ENCODE measurements around the gene UNC13B. TPM values are rescaled to one million over a fixed set of nuclear protein-coding genes. Genes with fewer than 3 reads are reported as not detected.

Gene UNC13B
- total RNA-seq, 2 experiments from 2014 or later, result 2.7 to 4.0 TPM

DNA sequence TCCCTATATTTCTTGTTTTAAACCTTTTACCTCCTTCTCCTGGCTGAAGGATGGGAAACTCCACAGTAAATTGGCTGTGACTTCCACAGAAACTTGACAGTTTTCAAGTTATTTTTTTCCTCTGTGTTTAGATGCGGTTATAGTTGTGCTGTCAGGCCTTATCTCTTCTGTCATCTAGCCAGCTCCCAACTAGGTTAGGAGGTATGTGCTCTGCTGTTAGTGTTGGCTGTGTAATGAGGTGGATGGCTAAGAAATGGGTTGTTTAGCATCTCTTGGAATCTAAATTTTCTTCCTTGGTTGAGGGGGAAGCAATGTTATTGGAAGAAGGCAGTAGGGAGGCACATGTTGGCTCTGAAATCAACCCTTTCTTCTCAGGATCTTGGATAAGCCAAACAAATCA, 178.2 kb downstream of the UNC13B start:
- Mint-ChIP-seq H3K27ac (no peak overlapping the region), H3K4me3 (no peak overlapping the region), H3K4me1 (no peaks in the 10 kb centered on the region), H3K9me3 (ENCODE audit: low read depth) (no peaks in the 10 kb centered on the region), H3K27me3 (no peaks in the 10 kb centered on the region), H3K36me3 (ENCODE audit: low read depth) (no peaks in the 10 kb centered on the region)
- intact Hi-C loops (cut with DNase I, micrococcal nuclease), result no loop called here
- ATAC-seq (no peak), DNase-seq (no peak)
- ChIA-PET POLR2A (no interaction called here), CTCF (no interaction called here)

DNA sequence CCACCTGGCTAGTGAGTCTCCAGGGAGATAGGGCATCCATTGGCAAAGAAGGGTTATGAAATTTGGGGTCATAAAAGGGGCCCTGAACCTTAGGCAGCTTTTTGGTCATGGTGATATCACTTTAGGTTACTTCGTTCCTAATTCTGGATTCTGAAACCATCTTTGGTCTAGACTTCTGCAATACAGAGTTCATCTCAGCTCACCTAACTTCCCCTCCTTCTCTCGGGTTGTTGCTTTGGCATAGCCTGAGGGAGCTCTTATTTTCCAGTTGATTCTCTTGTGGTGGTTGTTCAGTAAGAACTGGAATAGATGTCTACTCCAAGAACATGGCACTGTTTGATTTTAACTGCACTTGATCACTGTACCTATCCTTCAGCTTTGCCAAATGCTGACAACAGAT, 179.2 kb downstream of the UNC13B start:
- DNase-seq (no peak), ATAC-seq (no peak)
- H3K9me3 Mint-ChIP-seq (ENCODE audit: low read depth), result no peaks in the 10 kb centered on the region
- no peaks in the 10 kb centered on the region for H3K27me3 Mint-ChIP-seq
- POLR2A ChIA-PET, result no interaction called here
- no peaks in the 10 kb centered on the region for H3K4me1 Mint-ChIP-seq
- no peak overlapping the region for H3K27ac Mint-ChIP-seq
- CTCF ChIA-PET, result interaction anchor here (0.7 to 1.1 kb wide), 4 partner anchors 13 to 82 kb away, joined by 3 to 4 read pairs (median 3); no protein-coding TSS in a partner anchor
- H3K36me3 Mint-ChIP-seq (ENCODE audit: low read depth), result no peaks in the 10 kb centered on the region
- H3K4me3 Mint-ChIP-seq, result no peak overlapping the region
- intact Hi-C loops (cut with DNase I, micrococcal nuclease), result no loop called here

DNA sequence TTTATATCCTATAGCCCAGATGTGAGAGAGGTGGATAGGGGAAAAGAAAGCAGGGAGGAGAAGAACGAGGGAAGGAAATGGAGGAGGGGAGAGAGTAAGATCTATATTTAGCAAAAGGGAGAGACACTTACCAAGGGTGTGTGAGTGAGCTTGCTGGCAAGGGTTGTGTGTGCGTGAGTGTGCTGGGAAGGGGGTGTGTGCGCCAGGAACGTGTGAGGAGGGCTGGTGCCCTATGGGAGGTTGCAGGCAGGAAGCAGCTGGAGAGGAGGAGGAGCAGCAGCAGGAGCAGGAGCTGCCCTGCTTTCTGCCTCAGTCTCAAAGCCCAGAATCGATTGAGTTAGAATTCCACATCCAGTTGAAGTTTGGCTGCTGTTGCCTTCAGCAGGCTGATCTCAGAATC, 179.8 kb downstream of the UNC13B start:
- ChIA-PET POLR2A (no interaction called here), CTCF (interaction anchor here (0.7 to 1.1 kb wide), 2 partner anchors 12 to 83 kb away, joined by 3 to 4 read pairs; no protein-coding TSS in a partner anchor)
- Mint-ChIP-seq H3K27ac (no peak overlapping the region), H3K36me3 (ENCODE audit: low read depth) (no peaks in the 10 kb centered on the region), H3K4me3 (no peak overlapping the region), H3K4me1 (no peaks in the 10 kb centered on the region), H3K9me3 (ENCODE audit: low read depth) (no peaks in the 10 kb centered on the region), H3K27me3 (no peaks in the 10 kb centered on the region)
- ATAC-seq (no peak), DNase-seq (no peak)
- intact Hi-C loops (cut with DNase I, micrococcal nuclease), result no loop called here

- Mint-ChIP-seq H3K9me3 (ENCODE audit: low read depth) (no peaks in the 10 kb centered on the region), H3K27ac (no peak overlapping the region), H3K36me3 (ENCODE audit: low read depth) (no peaks in the 10 kb centered on the region), H3K4me1 (no peaks in the 10 kb centered on the region), H3K4me3 (no peak overlapping the region), H3K27me3 (no peaks in the 10 kb centered on the region)
- POLR2A ChIA-PET, result no interaction called here
- DNase-seq (no peak), ATAC-seq (no peak)
- intact Hi-C loops (cut with DNase I, micrococcal nuclease), result no loop called here
- CTCF ChIA-PET, result interaction anchor here (1.1 kb wide), 1 partner anchor 12 kb away, joined by 4 read pairs; no protein-coding TSS in a partner anchor
These were observed 180.6 kb downstream of the UNC13B start for GRCh38 chr9:35342221-35342958.

- H3K27ac Mint-ChIP-seq, result no peak overlapping the region
- ChIA-PET CTCF (no interaction called here), POLR2A (no interaction called here)
- no peaks in the 10 kb centered on the region for H3K36me3 Mint-ChIP-seq (ENCODE audit: low read depth)
- ATAC-seq (no peak), DNase-seq (no peak)
- intact Hi-C loops (cut with DNase I, micrococcal nuclease), result no loop called here
- H3K9me3 Mint-ChIP-seq (ENCODE audit: low read depth), result no peaks in the 10 kb centered on the region
- H3K4me3 Mint-ChIP-seq, result no peak overlapping the region
- H3K4me1 Mint-ChIP-seq, result no peaks in the 10 kb centered on the region
- no peaks in the 10 kb centered on the region for H3K27me3 Mint-ChIP-seq
These were observed 186.3 kb downstream of the UNC13B start for GRCh38 chr9:35348109-35348508.

DNA sequence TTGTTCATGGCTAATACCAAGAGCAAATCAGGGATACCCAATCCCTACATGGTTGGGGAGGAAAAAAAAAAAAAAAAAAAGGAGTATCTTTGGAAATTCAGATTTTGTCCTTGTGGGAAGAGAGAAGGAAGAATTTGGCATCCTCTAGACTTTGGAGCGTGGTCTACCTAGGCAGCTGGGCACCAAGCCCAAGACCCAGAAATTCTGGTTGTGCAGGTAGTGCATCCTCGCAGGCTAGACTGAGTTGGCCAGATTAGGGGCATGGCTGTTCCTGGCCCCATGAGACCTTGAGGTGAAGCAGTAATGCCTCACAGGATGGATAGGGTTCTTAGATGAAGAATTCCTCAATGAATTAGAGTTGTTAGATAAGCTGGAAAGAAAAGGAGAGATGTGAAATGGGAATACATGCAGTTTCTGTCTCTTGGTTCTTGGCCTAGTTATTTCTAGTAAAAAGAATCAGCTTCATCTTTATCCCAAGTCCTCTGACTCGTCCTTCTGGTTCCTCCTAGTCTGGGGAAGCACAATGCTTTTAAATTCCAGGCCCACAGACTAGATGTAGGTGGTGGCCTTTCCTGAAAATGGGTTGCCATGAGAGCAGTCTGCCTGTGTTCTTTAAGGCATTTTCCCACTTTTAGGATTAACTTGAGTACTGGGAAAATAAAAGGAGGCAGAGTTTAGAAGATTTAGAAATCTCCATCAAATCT, 187.6 kb downstream of the UNC13B start:
- CTCF ChIA-PET, result interaction anchor here (1.2 kb wide), 1 partner anchor 232 kb away, joined by 4 read pairs; no protein-coding TSS in a partner anchor
- no peak for DNase-seq
- ATAC-seq, result no peak
- no peaks in the 10 kb centered on the region for H3K9me3 Mint-ChIP-seq (ENCODE audit: low read depth)
- H3K36me3 Mint-ChIP-seq (ENCODE audit: low read depth), result no peaks in the 10 kb centered on the region
- POLR2A ChIA-PET, result no interaction called here
- no peak overlapping the region for H3K4me3 Mint-ChIP-seq
- H3K4me1 Mint-ChIP-seq, result no peaks in the 10 kb centered on the region
- H3K27me3 Mint-ChIP-seq, result no peaks in the 10 kb centered on the region
- intact Hi-C loops (cut with DNase I, micrococcal nuclease), result no loop called here
- H3K27ac Mint-ChIP-seq, result no peak overlapping the region

DNA sequence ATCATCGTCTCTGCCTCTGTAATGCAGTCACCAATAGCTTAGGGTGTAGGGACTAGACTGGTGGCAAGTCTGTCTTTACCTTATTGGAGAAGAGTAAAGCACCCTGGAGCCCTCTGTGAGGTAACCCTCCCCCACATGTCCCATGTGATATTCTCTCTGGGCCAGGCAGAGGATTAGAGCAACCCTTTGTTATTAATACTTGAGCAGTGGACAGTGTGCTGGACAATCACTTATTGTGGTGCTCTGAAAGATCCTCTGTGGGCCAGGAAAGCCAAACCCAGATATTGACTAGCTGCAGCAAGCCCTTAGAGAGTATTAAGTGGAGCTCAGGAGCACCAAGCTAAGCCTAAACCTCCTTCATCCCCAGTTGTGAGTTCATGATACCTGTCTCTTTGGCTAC, 188.4 kb downstream of the UNC13B start:
- ChIA-PET CTCF (no interaction called here), POLR2A (no interaction called here)
- no peak for DNase-seq
- Mint-ChIP-seq H3K4me3 (no peak overlapping the region), H3K27me3 (no peaks in the 10 kb centered on the region), H3K36me3 (ENCODE audit: low read depth) (no peaks in the 10 kb centered on the region), H3K27ac (no peak overlapping the region), H3K4me1 (no peaks in the 10 kb centered on the region), H3K9me3 (ENCODE audit: low read depth) (no peaks in the 10 kb centered on the region)
- intact Hi-C loops (cut with DNase I, micrococcal nuclease), result no loop called here
- no peak for ATAC-seq

GRCh38 chr9:35350827-35351549, 189.2 kb downstream of the UNC13B start:
- H3K27ac Mint-ChIP-seq, result no peak overlapping the region
- H3K9me3 Mint-ChIP-seq (ENCODE audit: low read depth), result no peaks in the 10 kb centered on the region
- H3K36me3 Mint-ChIP-seq (ENCODE audit: low read depth), result no peaks in the 10 kb centered on the region
- no peak for DNase-seq
- H3K27me3 Mint-ChIP-seq, result no peaks in the 10 kb centered on the region
- no peak overlapping the region for H3K4me3 Mint-ChIP-seq
- ChIA-PET POLR2A (no interaction called here), CTCF (no interaction called here)
- H3K4me1 Mint-ChIP-seq, result no peaks in the 10 kb centered on the region
- no peak for ATAC-seq
- intact Hi-C loops (cut with DNase I, micrococcal nuclease), result no loop called here

- intact Hi-C loops (cut with DNase I, micrococcal nuclease), result no loop called here
- ChIA-PET CTCF (interaction anchor here (0.7 to 1.7 kb wide), 5 partner anchors 12 to 674 kb away, joined by 3 to 4 read pairs (median 4); no protein-coding TSS in a partner anchor), POLR2A (no interaction called here)
- Mint-ChIP-seq H3K27ac (no peak overlapping the region), H3K36me3 (ENCODE audit: low read depth) (no peaks in the 10 kb centered on the region), H3K9me3 (ENCODE audit: low read depth) (no peaks in the 10 kb centered on the region), H3K27me3 (no peaks in the 10 kb centered on the region), H3K4me3 (no peak overlapping the region), H3K4me1 (no peaks in the 10 kb centered on the region)
- DNase-seq (no peak), ATAC-seq (no peak)
These were observed 192.0 kb downstream of the UNC13B start for GRCh38 chr9:35353731-35354365.

DNA sequence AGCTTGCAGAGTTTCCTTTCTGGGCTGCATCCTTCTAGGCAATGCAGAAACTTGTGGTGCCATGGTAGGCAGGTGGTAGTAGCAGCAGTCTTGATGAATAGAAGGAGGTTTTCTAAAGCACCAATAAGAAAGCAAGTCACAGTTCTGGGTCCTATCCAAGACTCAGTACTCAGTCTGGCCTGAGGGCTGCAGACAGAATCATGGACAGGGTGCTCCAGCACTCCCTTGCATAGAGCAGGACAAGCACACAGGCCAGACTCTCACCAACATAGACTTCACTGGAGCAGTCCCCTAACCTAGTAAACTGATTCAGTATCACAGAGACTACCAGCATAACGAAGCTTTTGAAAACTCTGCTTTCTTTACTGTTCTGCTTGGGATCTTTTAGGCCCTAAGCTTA, 194.1 kb downstream of the UNC13B start:
- Mint-ChIP-seq H3K4me1 (no peaks in the 10 kb centered on the region), H3K4me3 (no peak overlapping the region), H3K36me3 (ENCODE audit: low read depth) (no peaks in the 10 kb centered on the region), H3K27ac (no peak overlapping the region), H3K27me3 (peaks cover 3% of the 10 kb centered on the region), H3K9me3 (ENCODE audit: low read depth) (no peaks in the 10 kb centered on the region)
- intact Hi-C loops (cut with DNase I, micrococcal nuclease), result no loop called here
- ChIA-PET POLR2A (no interaction called here), CTCF (interaction anchor here (0.7 to 0.9 kb wide), 2 partner anchors 13 to 15 kb away, joined by 3 read pairs; no protein-coding TSS in a partner anchor)
- DNase-seq (no peak), ATAC-seq (no peak)

- CTCF ChIA-PET, result no interaction called here
- Mint-ChIP-seq H3K27ac (no peak overlapping the region), H3K4me3 (no peak overlapping the region), H3K36me3 (ENCODE audit: low read depth) (no peaks in the 10 kb centered on the region), H3K4me1 (no peaks in the 10 kb centered on the region), H3K27me3 (peaks cover 3% of the 10 kb centered on the region), H3K9me3 (ENCODE audit: low read depth) (no peaks in the 10 kb centered on the region)
- intact Hi-C loops (cut with DNase I, micrococcal nuclease), result no loop called here
- POLR2A ChIA-PET, result no interaction called here
- DNase-seq (no peak), ATAC-seq (no peak)
These were observed 195.3 kb downstream of the UNC13B start for GRCh38 chr9:35357116-35357515.

All from activated CD4-positive, alpha-beta T cell treated with anti-CD3 and anti-CD28 coated beads for 36 hours (primary cell).